G401 (cell line): ENCODE results near the gene CDC45. TPM values are rescaled to one million over a fixed set of nuclear protein-coding genes. Genes with fewer than 3 reads are reported as not detected.
"Not testable (repeated sequence)": the region's sequence is repeated elsewhere in the genome, so short reads cannot be mapped to it uniquely, and the experiment has no call there.

Experiments used
- DNase-seq: peaks from one replicate; pipeline ENCODE4 v3.0.0-alpha.2; 2015; ENCODE audit warnings: low spot score
- in situ Hi-C: cut with HindIII; loops from 2 replicates; pipeline ENCODE4 v1.10.0; 2016; ENCODE audit warnings: low sequenced_read_pairs, mixed read lengths
- total RNA-seq: library from RNA; depleted of rRNA; stranded (reverse); fragments of >200 nt; shearing (Covaris generic); gene quantifications from 2 replicates; pipeline ENCODE4 v1.2.3, GENCODE V29; 2014; rRNA removed

Gene CDC45
- 43.4 and 46.7 TPM in 2 replicates for total RNA-seq

- peak; percentile 100 for DNase-seq
- in situ Hi-C loops, result no loop called here
These were observed at the start of gene CDC45 for GRCh38 chr22:19479355-19480172. Gene CDC45 (plus strand): TSS chr22:19479920. CDS start chr22:19479969, 49 bp downstream.

GRCh38 chr22:19429950-19430889, 49.5 kb upstream of the CDC45 start:
- in situ Hi-C loops, result no loop called here
- DNase-seq, result no peak

GRCh38 chr22:19430890-19431541, 48.7 kb upstream of the CDC45 start:
- DNase-seq, result peak; percentile 29
- in situ Hi-C loops, result no loop called here

GRCh38 chr22:19431649-19432132, 48.0 kb upstream of the CDC45 start, which contains the start of gene HIRA:
Gene HIRA (minus strand): TSS chr22:19431733. CDS start chr22:19431476, 257 bp downstream.
- DNase-seq, result peak; percentile 82
- in situ Hi-C loops, result no loop called here

GRCh38 chr22:19432133-19432851, 47.4 kb upstream of the CDC45 start, which contains the start of gene MRPL40:
Gene MRPL40 (plus strand): TSS chr22:19432545. CDS start chr22:19432555, 10 bp downstream.
- DNase-seq, result peak; percentile 92
- in situ Hi-C loops, result no loop called here

GRCh38 chr22:19434401-19434800, 45.3 kb upstream of the CDC45 start:
- no peak for DNase-seq
- in situ Hi-C loops, result no loop called here

GRCh38 chr22:19434829-19435580, 44.7 kb upstream of the CDC45 start:
- no peak for DNase-seq
- in situ Hi-C loops, result no loop called here

- DNase-seq, in situ Hi-C loops: not testable (repeated sequence)
These were observed 43.1 kb upstream of the CDC45 start for GRCh38 chr22:19436444-19437161.

- in situ Hi-C loops, result no loop called here
- no peak for DNase-seq
These were observed 41.4 kb upstream of the CDC45 start for GRCh38 chr22:19438298-19438697.

- DNase-seq, result no peak
- in situ Hi-C loops, result no loop called here
These were observed 39.1 kb upstream of the CDC45 start for GRCh38 chr22:19440411-19441195.

GRCh38 chr22:19442166-19442565, 37.6 kb upstream of the CDC45 start:
- in situ Hi-C loops, result no loop called here
- DNase-seq, result no peak

- in situ Hi-C loops, result no loop called here
- no peak for DNase-seq
These were observed 36.0 kb upstream of the CDC45 start for GRCh38 chr22:19443544-19444211.

GRCh38 chr22:19445279-19445982, 34.3 kb upstream of the CDC45 start:
- in situ Hi-C loops, DNase-seq: not testable (repeated sequence)

GRCh38 chr22:19446603-19447329, 33.0 kb upstream of the CDC45 start:
- in situ Hi-C loops, result no loop called here
- no peak for DNase-seq
